HepG2 (cell line): Measurements from ENCODE around the gene FAM229A. TPM values are rescaled to one million over a fixed set of nuclear protein-coding genes. Genes with fewer than 3 reads are reported as not detected.

ENCODE experiments used
- CEBPZ ChIP-seq: IDR thresholded peaks from 2 replicates; pipeline ENCODE4 v1.6.1; 2012; ENCODE audit warnings: low read length, improper control_type of control experiment
- CENPX ChIP-seq: sonication (generic); formaldehyde crosslinking; IDR thresholded peaks from 2 replicates; pipeline ENCODE4 v1.9.0; 2021; ENCODE audit warnings: mild to moderate bottlenecking, missing genetic modification reagents, moderate library complexity
- ZNF33A ChIP-seq: sonication (generic); formaldehyde crosslinking; IDR thresholded peaks from 2 replicates; pipeline ENCODE4 v1.5.1; 2020; ENCODE audit warnings: missing genetic modification reagents, mild to moderate bottlenecking, moderate library complexity, borderline replicate concordance
- ZNF850 ChIP-seq: sonication (generic); formaldehyde crosslinking; conservative IDR thresholded peaks from 2 replicates; pipeline ENCODE4 v1.9.0; 2021; ENCODE audit warnings: mild to moderate bottlenecking, missing genetic modification reagents
- polyA plus RNA-seq, 8 experiments: library from polyadenylated mRNA; depleted of rRNA in 3 of 8; stranded (reverse) in 7 of 8; unstranded in 1 of 8; fragments of >200 nt; fragmentation: Illumina TruSeq in 4 of 8; extraction: Trizol in 4 of 8; gene quantifications; 2 replicates each; pipeline versions ENCODE4 v1.2.1 to v1.2.3, GENCODE V29; 2011 to 2016; ENCODE audit warnings: low read depth in 4 of 8, missing spikeins in 1 of 8, mixed read lengths in 1 of 8; ENCODE audit not compliant: insufficient read depth in 1 of 8
- total RNA-seq, 5 experiments: library from RNA; depleted of rRNA; stranded (reverse); fragments of >200 nt; fragmentation: Illumina TruSeq; extraction: Trizol; gene quantifications; 2 replicates each; pipeline ENCODE4 v1.2.3, GENCODE V29; 2016; ENCODE audit warnings: low read depth in 1 of 5
- TF ChIP-seq, protein P1 (sequence below): sonication (generic); formaldehyde crosslinking; IDR thresholded peaks from 2 replicates; pipeline ENCODE4 v1.5.1; 2020; ENCODE audit warnings: mild to moderate bottlenecking, missing genetic modification reagents, moderate library complexity
- TF ChIP-seq, protein P2 (sequence below): sonication (generic); formaldehyde crosslinking; conservative IDR thresholded peaks from 2 replicates; pipeline ENCODE4 v1.8.0; 2022; ENCODE audit warnings: low read depth, missing genetic modification reagents
- TF ChIP-seq, protein P3 (sequence below): sonication (generic); formaldehyde crosslinking; IDR thresholded peaks from 2 replicates; pipeline ENCODE4 v1.4.0; 2020; ENCODE audit warnings: missing genetic modification reagents, borderline replicate concordance
- TF ChIP-seq, protein P4 (sequence below), 2 experiments: sonication (generic) in 1 of 2; formaldehyde crosslinking in 1 of 2; IDR thresholded peaks; 2 replicates each; pipeline versions ENCODE4 v1.4.0 to v1.6.1; 2018 to 2020; ENCODE audit warnings: missing genetic modification reagents in 2 of 2, borderline replicate concordance in 1 of 2, low read depth in 1 of 2, mild to moderate bottlenecking in 1 of 2, missing biosample characterization in 1 of 2
- TF ChIP-seq, protein P5 (sequence below): sonication (generic); formaldehyde crosslinking; IDR thresholded peaks from 2 replicates; pipeline ENCODE4; 2020; ENCODE audit warnings: missing genetic modification reagents, mild to moderate bottlenecking, borderline replicate concordance

The FAM229A gene
- total and polyA plus RNA-seq, 2 of the 13 experiments (the other 11 are each of a cell fraction or from before 2014, with no cell fraction given) = 3.2 to 17.6 TPM

GRCh38 chr1:32350785-32351398 is 11.4 kb downstream of the FAM229A start (continued):
- TF ChIP-seq, protein P1, sequence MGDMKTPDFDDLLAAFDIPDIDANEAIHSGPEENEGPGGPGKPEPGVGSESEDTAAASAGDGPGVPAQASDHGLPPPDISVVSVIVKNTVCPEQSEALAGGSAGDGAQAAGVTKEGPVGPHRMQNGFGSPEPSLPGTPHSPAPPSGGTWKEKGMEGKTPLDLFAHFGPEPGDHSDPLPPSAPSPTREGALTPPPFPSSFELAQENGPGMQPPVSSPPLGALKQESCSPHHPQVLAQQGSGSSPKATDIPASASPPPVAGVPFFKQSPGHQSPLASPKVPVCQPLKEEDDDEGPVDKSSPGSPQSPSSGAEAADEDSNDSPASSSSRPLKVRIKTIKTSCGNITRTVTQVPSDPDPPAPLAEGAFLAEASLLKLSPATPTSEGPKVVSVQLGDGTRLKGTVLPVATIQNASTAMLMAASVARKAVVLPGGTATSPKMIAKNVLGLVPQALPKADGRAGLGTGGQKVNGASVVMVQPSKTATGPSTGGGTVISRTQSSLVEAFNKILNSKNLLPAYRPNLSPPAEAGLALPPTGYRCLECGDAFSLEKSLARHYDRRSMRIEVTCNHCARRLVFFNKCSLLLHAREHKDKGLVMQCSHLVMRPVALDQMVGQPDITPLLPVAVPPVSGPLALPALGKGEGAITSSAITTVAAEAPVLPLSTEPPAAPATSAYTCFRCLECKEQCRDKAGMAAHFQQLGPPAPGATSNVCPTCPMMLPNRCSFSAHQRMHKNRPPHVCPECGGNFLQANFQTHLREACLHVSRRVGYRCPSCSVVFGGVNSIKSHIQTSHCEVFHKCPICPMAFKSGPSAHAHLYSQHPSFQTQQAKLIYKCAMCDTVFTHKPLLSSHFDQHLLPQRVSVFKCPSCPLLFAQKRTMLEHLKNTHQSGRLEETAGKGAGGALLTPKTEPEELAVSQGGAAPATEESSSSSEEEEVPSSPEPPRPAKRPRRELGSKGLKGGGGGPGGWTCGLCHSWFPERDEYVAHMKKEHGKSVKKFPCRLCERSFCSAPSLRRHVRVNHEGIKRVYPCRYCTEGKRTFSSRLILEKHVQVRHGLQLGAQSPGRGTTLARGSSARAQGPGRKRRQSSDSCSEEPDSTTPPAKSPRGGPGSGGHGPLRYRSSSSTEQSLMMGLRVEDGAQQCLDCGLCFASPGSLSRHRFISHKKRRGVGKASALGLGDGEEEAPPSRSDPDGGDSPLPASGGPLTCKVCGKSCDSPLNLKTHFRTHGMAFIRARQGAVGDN (CRISPR knock-in tag) = peak; percentile 93
- TF ChIP-seq CENPX = no peak
- TF ChIP-seq CEBPZ = no peak
- TF ChIP-seq, protein P2, sequence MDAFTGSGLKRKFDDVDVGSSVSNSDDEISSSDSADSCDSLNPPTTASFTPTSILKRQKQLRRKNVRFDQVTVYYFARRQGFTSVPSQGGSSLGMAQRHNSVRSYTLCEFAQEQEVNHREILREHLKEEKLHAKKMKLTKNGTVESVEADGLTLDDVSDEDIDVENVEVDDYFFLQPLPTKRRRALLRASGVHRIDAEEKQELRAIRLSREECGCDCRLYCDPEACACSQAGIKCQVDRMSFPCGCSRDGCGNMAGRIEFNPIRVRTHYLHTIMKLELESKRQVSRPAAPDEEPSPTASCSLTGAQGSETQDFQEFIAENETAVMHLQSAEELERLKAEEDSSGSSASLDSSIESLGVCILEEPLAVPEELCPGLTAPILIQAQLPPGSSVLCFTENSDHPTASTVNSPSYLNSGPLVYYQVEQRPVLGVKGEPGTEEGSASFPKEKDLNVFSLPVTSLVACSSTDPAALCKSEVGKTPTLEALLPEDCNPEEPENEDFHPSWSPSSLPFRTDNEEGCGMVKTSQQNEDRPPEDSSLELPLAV (CRISPR knock-in tag) = no peak
- TF ChIP-seq, protein P3, sequence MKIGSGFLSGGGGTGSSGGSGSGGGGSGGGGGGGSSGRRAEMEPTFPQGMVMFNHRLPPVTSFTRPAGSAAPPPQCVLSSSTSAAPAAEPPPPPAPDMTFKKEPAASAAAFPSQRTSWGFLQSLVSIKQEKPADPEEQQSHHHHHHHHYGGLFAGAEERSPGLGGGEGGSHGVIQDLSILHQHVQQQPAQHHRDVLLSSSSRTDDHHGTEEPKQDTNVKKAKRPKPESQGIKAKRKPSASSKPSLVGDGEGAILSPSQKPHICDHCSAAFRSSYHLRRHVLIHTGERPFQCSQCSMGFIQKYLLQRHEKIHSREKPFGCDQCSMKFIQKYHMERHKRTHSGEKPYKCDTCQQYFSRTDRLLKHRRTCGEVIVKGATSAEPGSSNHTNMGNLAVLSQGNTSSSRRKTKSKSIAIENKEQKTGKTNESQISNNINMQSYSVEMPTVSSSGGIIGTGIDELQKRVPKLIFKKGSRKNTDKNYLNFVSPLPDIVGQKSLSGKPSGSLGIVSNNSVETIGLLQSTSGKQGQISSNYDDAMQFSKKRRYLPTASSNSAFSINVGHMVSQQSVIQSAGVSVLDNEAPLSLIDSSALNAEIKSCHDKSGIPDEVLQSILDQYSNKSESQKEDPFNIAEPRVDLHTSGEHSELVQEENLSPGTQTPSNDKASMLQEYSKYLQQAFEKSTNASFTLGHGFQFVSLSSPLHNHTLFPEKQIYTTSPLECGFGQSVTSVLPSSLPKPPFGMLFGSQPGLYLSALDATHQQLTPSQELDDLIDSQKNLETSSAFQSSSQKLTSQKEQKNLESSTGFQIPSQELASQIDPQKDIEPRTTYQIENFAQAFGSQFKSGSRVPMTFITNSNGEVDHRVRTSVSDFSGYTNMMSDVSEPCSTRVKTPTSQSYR (CRISPR knock-in tag) = peak; percentile 100
- no peak for TF ChIP-seq ZNF850 (CRISPR knock-in tag)
- no peak; the same call in 1 of the 2 replicates for TF ChIP-seq ZNF33A
- TF ChIP-seq, protein P4, sequence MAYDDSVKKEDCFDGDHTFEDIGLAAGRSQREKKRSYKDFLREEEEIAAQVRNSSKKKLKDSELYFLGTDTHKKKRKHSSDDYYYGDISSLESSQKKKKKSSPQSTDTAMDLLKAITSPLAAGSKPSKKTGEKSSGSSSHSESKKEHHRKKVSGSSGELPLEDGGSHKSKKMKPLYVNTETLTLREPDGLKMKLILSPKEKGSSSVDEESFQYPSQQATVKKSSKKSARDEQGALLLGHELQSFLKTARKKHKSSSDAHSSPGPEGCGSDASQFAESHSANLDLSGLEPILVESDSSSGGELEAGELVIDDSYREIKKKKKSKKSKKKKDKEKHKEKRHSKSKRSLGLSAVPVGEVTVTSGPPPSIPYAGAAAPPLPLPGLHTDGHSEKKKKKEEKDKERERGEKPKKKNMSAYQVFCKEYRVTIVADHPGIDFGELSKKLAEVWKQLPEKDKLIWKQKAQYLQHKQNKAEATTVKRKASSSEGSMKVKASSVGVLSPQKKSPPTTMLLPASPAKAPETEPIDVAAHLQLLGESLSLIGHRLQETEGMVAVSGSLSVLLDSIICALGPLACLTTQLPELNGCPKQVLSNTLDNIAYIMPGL (CRISPR knock-in tag; IDR thresholded peaks at IDR 0.05; ENCODE audit: borderline replicate concordance in 1 of 2, low read depth in 1 of 2) = no peak; a peak in 1 of 4 replicates
- TF ChIP-seq, protein P5, sequence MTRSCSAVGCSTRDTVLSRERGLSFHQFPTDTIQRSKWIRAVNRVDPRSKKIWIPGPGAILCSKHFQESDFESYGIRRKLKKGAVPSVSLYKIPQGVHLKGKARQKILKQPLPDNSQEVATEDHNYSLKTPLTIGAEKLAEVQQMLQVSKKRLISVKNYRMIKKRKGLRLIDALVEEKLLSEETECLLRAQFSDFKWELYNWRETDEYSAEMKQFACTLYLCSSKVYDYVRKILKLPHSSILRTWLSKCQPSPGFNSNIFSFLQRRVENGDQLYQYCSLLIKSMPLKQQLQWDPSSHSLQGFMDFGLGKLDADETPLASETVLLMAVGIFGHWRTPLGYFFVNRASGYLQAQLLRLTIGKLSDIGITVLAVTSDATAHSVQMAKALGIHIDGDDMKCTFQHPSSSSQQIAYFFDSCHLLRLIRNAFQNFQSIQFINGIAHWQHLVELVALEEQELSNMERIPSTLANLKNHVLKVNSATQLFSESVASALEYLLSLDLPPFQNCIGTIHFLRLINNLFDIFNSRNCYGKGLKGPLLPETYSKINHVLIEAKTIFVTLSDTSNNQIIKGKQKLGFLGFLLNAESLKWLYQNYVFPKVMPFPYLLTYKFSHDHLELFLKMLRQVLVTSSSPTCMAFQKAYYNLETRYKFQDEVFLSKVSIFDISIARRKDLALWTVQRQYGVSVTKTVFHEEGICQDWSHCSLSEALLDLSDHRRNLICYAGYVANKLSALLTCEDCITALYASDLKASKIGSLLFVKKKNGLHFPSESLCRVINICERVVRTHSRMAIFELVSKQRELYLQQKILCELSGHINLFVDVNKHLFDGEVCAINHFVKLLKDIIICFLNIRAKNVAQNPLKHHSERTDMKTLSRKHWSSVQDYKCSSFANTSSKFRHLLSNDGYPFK (CRISPR knock-in tag) = no peak
